ENCODE results near the gene LDHAL6A.
A peak's percentile ranks its signal among the peaks of the same experiment; 100 is the strongest.

LDHAL6A gene

GRCh38 chr11:18490319-18490718 is 34.7 kb downstream of the LDHAL6A start:
- no peak for DNase-seq (ENCODE audit: insufficient read length, low spot score)
- FAIRE-seq = no peak

GRCh38 chr11:18490736-18491485 is 35.3 kb downstream of the LDHAL6A start:
- FAIRE-seq = no peak
- DNase-seq (ENCODE audit: insufficient read length, low spot score) = no peak

- FAIRE-seq (no peak), DNase-seq (ENCODE audit: insufficient read length, low spot score) (no peak)
Observed at GRCh38 chr11:18491924-18492323, 36.3 kb downstream of the LDHAL6A start.

GRCh38 chr11:18492888-18493287 is 37.2 kb downstream of the LDHAL6A start:
- FAIRE-seq (peak; percentile 55), DNase-seq (ENCODE audit: insufficient read length, low spot score) (no peak)

GRCh38 chr11:18493310-18493709 is 37.7 kb downstream of the LDHAL6A start:
- DNase-seq (ENCODE audit: insufficient read length, low spot score) (no peak), FAIRE-seq (no peak)

- DNase-seq (ENCODE audit: insufficient read length, low spot score) (no peak), FAIRE-seq (no peak)
Observed at GRCh38 chr11:18495271-18495670, 39.6 kb downstream of the LDHAL6A start.

GRCh38 chr11:18495703-18496102 is 40.0 kb downstream of the LDHAL6A start:
- DNase-seq (ENCODE audit: insufficient read length, low spot score) = no peak
- FAIRE-seq = no peak

- DNase-seq (ENCODE audit: insufficient read length, low spot score) (no peak), FAIRE-seq (no peak)
Observed at GRCh38 chr11:18498039-18498438, 42.4 kb downstream of the LDHAL6A start.

GRCh38 chr11:18501629-18502028 is 46.0 kb downstream of the LDHAL6A start:
- no peak for FAIRE-seq
- DNase-seq (ENCODE audit: insufficient read length, low spot score) = no peak

GRCh38 chr11:18502352-18502751 is 46.7 kb downstream of the LDHAL6A start:
- DNase-seq (ENCODE audit: insufficient read length, low spot score) (no peak), FAIRE-seq (no peak)

GRCh38 chr11:18521122-18521521 is 65.5 kb downstream of the LDHAL6A start:
- FAIRE-seq (no peak), DNase-seq (ENCODE audit: insufficient read length, low spot score) (no peak)

- DNase-seq (ENCODE audit: insufficient read length, low spot score) (no peak), FAIRE-seq (no peak)
Observed at GRCh38 chr11:18522388-18522787, 66.7 kb downstream of the LDHAL6A start.

GRCh38 chr11:18523084-18523483 is 67.4 kb downstream of the LDHAL6A start:
- FAIRE-seq (no peak), DNase-seq (ENCODE audit: insufficient read length, low spot score) (no peak)

- no peak for DNase-seq (ENCODE audit: insufficient read length, low spot score)
- no peak for FAIRE-seq
Observed at GRCh38 chr11:18524248-18524647, 68.6 kb downstream of the LDHAL6A start.

GRCh38 chr11:18526130-18526520 is 70.5 kb downstream of the LDHAL6A start:
- no peak for DNase-seq (ENCODE audit: insufficient read length, low spot score)
- FAIRE-seq = peak; percentile 8

GRCh38 chr11:18526521-18527296 is 71.1 kb downstream of the LDHAL6A start, which contains the start of gene TSG101:
Gene TSG101 (minus strand): TSS chr11:18526942. CDS start chr11:18526816, 126 bp downstream.
- FAIRE-seq (peak; percentile 93), DNase-seq (ENCODE audit: insufficient read length, low spot score) (peak; percentile 84)

GRCh38 chr11:18527512-18527911 is 71.9 kb downstream of the LDHAL6A start:
- DNase-seq (ENCODE audit: insufficient read length, low spot score) = no peak
- no peak for FAIRE-seq
